Coronary artery (tissue), 2 donors: Measurements from ENCODE around the gene TNFRSF25.

ENCODE experiments used
- DNase-seq: peaks from one replicate; pipeline ENCODE4 v3.0.0-alpha.2; 2017; ENCODE audit warnings: low spot score
- H3K27ac ChIP-seq, 2 donors: fragments of 200-600 bp; sonication (generic); one replicate each; pipeline ENCODE4 v1.5.1; 2016 to 2019
- H3K4me3 ChIP-seq: fragments of 200-600 bp; sonication (generic); 2 replicates; pipeline ENCODE4 v1.5.1; 2016; ENCODE audit warnings: mild to moderate bottlenecking, moderate library complexity
- CTCF ChIP-seq: fragments of 200-600 bp; sonication (generic); IDR thresholded peaks from one replicate; pipeline ENCODE4 v1.5.1; 2019; ENCODE audit warnings: antibody characterized with exemption

TNFRSF25 gene

DNA sequence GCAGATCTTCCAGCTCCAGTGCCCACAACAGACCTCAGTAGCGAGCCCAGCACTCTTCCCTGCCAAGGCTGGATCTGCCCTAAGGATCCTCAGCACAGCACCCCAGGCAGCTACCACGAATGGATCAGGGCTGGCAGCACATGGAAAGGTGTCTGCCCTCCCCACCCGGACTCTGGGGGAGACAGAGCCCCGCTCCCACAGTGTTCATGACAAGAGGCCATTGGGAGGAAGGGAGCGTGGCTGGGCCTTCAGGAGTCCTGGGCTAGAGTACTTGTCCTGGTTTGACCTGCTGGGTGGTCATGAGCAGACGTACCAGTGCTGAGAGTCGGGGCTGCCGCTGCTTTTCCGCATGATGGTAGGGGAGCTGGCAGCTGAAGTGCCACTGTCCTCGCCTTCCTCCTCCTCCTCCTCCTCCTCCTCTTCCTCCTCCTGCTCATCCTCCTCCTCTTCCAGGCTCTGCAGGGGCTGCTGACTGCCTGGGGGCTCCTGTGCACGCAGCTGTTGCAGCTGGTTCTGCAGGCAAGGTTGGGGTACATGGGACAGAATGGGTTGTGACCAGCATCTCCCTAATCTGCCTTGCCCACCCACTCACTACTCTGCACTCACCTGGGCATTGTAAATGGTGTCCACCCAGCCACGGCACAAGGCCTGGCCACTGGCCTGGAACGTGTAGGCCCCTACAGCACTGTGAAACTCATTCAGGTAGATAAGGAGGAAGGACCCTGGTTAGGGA is 2.9 kb upstream of the TNFRSF25 start:
- Histone ChIP-seq H3K4me3 (no peak overlapping the region), H3K27ac (no peak overlapping the region)
- no peak for DNase-seq
- no peak for TF ChIP-seq CTCF

- Histone ChIP-seq H3K27ac (no peak overlapping the region), H3K4me3 (no peak overlapping the region)
- DNase-seq, result no peak
- TF ChIP-seq CTCF, result no peak
Measured at GRCh38 chr1:6467744-6468688, 2.0 kb upstream of the TNFRSF25 start.

GRCh38 chr1:6467224-6467623 is 1.3 kb upstream of the TNFRSF25 start:
- no peak overlapping the region for H3K27ac ChIP-seq
- H3K4me3 ChIP-seq, result no peak overlapping the region
- no peak for DNase-seq
- TF ChIP-seq CTCF, result no peak

GRCh38 chr1:6466751-6467150 is 778 bp upstream of the TNFRSF25 start:
- no peak overlapping the region for H3K27ac ChIP-seq
- TF ChIP-seq CTCF, result no peak
- no peak overlapping the region for H3K4me3 ChIP-seq
- DNase-seq, result no peak

- Histone ChIP-seq H3K27ac (no peak overlapping the region), H3K4me3 (no peak overlapping the region)
- DNase-seq, result no peak
Measured at GRCh38 chr1:6465461-6466005, 440 bp downstream of the TNFRSF25 start.

DNA sequence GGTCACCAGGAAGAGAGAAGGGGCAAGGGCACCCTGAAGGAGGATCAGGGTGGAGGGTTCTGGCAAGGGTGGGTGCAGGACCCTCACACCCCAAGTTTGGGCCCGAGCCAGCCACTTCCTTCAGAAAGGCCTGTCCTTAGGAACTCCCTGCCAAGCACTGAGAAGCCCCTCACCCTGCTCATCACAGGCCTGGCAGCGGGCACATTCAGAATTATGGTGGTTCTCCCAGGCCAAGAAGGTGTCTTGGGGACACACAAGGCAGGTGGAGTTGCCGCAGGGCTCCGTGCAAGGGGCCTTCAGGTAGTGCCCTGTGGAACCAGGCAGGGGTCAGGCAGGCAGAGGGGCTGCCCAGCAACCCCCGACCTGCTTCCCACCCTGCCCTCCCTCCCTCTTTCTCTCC is 1.1 kb downstream of the TNFRSF25 start:
- Histone ChIP-seq H3K4me3 (no peak overlapping the region), H3K27ac (no peak overlapping the region)
- no peak for TF ChIP-seq CTCF
- no peak for DNase-seq

More at GRCh38 chr1:6465461-6466005, 440 bp downstream of the TNFRSF25 start:
- TF ChIP-seq CTCF, result no peak
